RPMI8226 (cell line): Measurements from ENCODE around the gene GATAD1.
"Not testable (repeated sequence)": the region's sequence is repeated elsewhere in the genome, so short reads cannot be mapped to it uniquely, and the experiment has no call there.

ENCODE experiments used
- DNase-seq: peaks from one replicate; pipeline ENCODE4 v3.0.0-alpha.2; 2015

The GATAD1 gene

GRCh38 chr7:92437956-92438491 lies 9.3 kb upstream of the GATAD1 start:
- DNase-seq = no peak

GRCh38 chr7:92442720-92443119 lies 4.6 kb upstream of the GATAD1 start:
- DNase-seq = not testable (repeated sequence)

GRCh38 chr7:92446869-92447344 lies 375 bp upstream of the GATAD1 start:
- no peak for DNase-seq

GRCh38 chr7:92448205-92448747 lies 994 bp downstream of the GATAD1 start:
- DNase-seq = peak; percentile 74

- DNase-seq = no peak
Measured at GRCh38 chr7:92451645-92452044, 4.4 kb downstream of the GATAD1 start.

GRCh38 chr7:92456236-92456635 lies 9.0 kb downstream of the GATAD1 start:
- DNase-seq = no peak

- no peak for DNase-seq
Measured at GRCh38 chr7:92460109-92460508, 12.8 kb downstream of the GATAD1 start.

GRCh38 chr7:92460510-92460909 lies 13.2 kb downstream of the GATAD1 start:
- DNase-seq = no peak

GRCh38 chr7:92461027-92462003 lies 14.0 kb downstream of the GATAD1 start:
- DNase-seq = peak; percentile 57

GRCh38 chr7:92462560-92462959 lies 15.3 kb downstream of the GATAD1 start:
- no peak for DNase-seq

GRCh38 chr7:92464515-92464914 lies 17.2 kb downstream of the GATAD1 start:
- DNase-seq = no peak

GRCh38 chr7:92466682-92467081 lies 19.4 kb downstream of the GATAD1 start:
- DNase-seq = no peak

GRCh38 chr7:92468589-92468988 lies 21.3 kb downstream of the GATAD1 start:
- DNase-seq = not testable (repeated sequence)

- not testable (repeated sequence) for DNase-seq
Measured at GRCh38 chr7:92473989-92474388, 26.7 kb downstream of the GATAD1 start.

- not testable (repeated sequence) for DNase-seq
Measured at GRCh38 chr7:92475261-92475770, 28.0 kb downstream of the GATAD1 start.

GRCh38 chr7:92475851-92476590 lies 28.7 kb downstream of the GATAD1 start:
- not testable (repeated sequence) for DNase-seq

- DNase-seq = not testable (repeated sequence)
Measured at GRCh38 chr7:92477681-92478080, 30.4 kb downstream of the GATAD1 start, which contains the start of gene ERVW-1. Gene ERVW-1, minus strand, starts transcription at chr7:92477946. Its CDS starts 7,565 bp downstream, at chr7:92470381.

- DNase-seq = no peak
Measured at GRCh38 chr7:92478095-92478494, 30.8 kb downstream of the GATAD1 start.

GRCh38 chr7:92478711-92479110 lies 31.4 kb downstream of the GATAD1 start:
- no peak for DNase-seq

GRCh38 chr7:92479146-92479545 lies 31.9 kb downstream of the GATAD1 start:
- not testable (repeated sequence) for DNase-seq

- DNase-seq = not testable (repeated sequence)
Measured at GRCh38 chr7:92483624-92484023, 36.3 kb downstream of the GATAD1 start.

GRCh38 chr7:92484226-92484625 lies 36.9 kb downstream of the GATAD1 start:
- not testable (repeated sequence) for DNase-seq
